HG03066 (cell line): ENCODE results near the gene TULP3.

Experiments used
- ATAC-seq: cut with Tn5 transposase; IDR thresholded peaks from one replicate; pipeline ENCODE4 v1.9.1; 2021; ENCODE audit warnings: low read depth; ENCODE audit not compliant: unreplicated experiment

The TULP3 gene

GRCh38 chr12:2925322-2925995, 34.8 kb downstream of the TULP3 start:
- no peak for ATAC-seq

DNA sequence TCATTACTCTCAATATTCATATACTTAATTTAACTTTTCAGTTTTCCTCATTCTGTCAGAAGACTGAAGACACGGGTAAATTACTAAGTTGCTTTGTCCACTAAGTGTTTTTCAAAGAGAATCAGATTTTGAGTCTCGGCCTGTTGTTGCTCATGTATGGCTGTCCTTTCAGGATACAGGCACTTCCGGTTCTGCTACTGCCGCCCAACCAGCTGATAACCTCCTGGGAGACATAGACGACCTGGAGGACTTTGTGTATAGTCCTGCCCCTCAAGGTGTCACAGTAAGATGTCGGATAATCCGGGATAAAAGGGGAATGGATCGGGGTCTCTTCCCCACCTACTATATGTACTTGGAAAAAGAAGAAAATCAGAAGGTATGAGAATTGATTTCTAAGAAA, 40.2 kb downstream of the TULP3 start:
- ATAC-seq: no peak

DNA sequence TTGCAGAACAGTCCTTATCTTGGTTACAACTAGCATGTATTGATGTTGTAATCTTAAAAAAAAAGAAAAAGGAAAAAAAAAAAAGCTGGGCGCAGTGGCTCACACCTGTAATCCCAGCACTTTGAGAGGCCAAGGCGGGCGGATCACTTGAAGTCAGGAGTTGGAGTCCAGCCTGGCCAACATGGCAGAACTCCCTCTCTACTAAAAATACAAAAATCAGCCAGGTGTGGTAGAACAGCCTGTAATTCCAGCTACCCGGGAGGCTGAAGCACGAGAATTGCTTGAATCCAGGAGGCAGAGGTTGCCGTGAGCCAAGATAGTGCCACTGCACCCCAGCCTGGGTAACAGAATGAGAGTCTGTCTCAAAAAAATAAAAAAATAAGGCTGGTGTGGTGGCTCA, 42.9 kb downstream of the TULP3 start:
- ATAC-seq: no peak

GRCh38 chr12:2934371-2934770, 43.7 kb downstream of the TULP3 start:
- ATAC-seq: no peak

DNA sequence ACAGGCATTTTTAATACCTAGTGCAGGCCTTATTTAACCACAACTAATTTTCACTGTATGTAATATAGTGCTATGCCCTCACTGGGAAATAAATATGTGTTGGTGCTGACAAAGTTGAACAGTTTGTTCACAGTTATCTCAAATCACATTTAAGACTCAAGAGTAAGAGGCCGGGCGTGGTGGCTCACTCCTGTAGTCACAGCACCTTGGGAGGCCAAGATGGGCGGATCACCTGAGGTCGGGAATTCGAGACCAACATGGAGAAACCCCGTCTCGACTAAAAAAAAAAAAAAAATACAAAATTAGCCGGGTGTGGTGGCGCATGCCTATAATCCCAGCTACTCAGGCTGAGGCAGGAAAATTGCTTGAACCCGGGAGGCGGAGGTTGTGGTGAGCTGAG, 45.6 kb downstream of the TULP3 start:
- no peak for ATAC-seq

GRCh38 chr12:2937500-2937899, 46.8 kb downstream of the TULP3 start:
- ATAC-seq: no peak

- ATAC-seq: no peak
Measured at GRCh38 chr12:2939191-2939590, 48.5 kb downstream of the TULP3 start.

GRCh38 chr12:2940564-2940963, 49.9 kb downstream of the TULP3 start:
- ATAC-seq: no peak

- no peak for ATAC-seq
Measured at GRCh38 chr12:2941524-2941923, 50.8 kb downstream of the TULP3 start.

DNA sequence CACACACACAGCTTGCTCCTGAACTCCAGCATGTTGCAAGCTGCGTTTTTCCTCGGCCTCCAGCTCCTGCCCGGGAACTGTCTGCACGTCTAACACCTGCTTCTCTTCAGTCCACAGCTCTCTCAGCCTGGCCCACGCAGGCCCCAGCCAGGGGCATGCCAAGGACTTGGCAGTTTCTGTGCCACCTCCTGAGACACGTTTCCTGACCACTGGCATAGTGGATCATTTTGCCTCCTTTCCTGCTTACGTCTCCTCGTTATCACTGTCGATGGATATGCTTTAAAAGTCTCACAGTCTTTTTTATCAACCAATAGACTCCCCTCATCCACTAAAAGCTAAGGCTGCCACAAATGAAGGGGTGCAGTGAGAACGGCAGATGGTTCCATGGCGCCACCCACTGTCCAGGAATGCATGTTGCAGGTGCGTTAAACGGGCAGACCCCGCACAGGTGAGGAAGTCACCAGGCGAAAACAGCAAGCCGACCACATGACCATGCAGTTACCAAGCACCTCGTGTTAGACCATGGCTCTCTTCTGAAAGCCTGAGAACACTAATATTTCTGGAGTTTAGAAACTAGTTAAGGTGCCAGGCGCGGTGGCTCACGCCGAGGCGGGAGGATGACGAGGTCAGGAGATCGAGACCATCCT, 53.8 kb downstream of the TULP3 start:
- ATAC-seq: no peak

DNA sequence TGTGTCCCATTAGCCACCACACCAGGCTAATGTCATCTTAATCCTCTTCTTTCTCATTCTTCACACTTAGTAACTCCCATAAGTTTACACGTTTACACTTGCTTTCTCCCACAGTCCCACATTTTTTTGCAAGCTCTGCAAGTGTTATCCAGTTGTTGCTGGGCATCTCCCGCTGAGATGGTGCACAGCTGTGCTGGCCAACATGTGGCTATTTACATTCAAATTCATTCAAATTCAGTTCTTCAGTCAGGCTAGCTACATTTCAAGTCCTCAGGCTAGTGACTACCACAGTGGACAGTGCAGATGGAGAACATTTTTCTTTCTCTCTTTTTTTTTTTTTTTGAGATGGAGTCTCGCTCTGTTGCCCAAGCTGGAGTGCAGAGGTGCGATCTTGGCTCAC, 58.7 kb downstream of the TULP3 start:
- no peak for ATAC-seq

DNA sequence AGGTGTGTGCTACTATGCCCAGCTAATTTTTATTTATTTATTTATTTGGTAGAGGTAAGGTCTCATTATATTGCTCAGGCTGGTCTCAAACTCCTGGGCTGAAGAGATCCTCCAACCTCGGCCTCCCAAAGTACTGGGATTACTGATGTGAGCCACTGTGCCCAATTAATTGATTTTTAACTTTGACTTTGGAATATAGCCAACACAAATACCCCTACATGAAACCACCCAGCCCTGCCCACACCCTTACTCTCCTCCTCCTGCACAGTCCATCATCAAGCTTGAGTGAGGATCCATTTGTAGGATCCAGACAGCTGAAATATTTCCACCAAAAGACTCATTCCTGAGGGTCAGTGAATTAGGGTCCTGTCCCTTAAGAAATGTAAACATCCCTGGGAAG, 65.2 kb downstream of the TULP3 start:
- ATAC-seq: no peak

DNA sequence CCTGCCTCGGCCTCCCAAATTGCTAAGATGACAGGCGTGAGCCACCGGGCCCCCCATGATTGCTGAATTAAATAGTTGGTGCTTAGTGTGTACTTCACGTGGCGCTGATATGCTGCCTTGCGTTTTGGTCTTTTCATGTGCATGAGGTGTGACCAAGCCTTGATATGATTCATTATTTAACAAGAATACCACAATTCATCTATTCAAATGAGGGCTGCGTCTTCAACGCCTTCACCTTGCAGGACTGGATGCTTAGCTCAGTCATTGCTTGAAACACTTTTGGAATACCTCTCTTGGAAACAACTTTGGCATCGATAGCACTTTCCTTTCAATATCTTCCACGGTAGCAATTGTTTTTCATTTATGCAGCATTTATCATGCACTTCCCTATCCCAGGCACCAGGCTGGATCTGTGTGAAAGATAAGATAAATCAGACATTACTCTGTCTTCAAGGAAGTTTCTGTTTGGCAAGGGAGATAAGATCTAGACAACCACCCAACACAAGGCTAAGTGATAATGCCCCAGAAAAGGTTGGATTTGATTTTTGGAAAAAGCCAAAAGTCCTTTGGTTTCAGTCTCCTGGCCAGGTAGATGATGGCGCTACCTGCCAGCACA, 67.2 kb downstream of the TULP3 start:
- no peak for ATAC-seq

- ATAC-seq: no peak
Measured at GRCh38 chr12:2958432-2959191, 67.9 kb downstream of the TULP3 start.

DNA sequence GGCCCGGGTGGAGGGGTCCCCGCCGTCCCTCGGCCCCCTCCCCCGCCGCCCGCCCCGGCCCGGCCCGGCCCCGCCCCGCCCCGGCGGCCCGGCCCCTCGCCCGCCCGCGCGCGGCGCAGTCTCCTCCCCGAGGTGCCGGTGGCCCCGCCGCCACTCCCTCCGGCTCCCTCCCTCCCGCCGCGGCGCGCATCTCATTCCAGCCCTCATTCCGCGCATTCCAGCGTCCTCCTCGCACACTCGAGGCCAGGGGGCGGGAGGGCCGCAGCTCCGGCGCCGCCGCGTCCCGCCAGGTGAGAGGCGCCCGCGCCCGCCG, 68.5 kb downstream of the TULP3 start, which contains the start of gene TEAD4:
Gene TEAD4, plus strand, starts transcription at position 206 of the 313 bp plus-strand sequence.
- ATAC-seq: no peak

DNA sequence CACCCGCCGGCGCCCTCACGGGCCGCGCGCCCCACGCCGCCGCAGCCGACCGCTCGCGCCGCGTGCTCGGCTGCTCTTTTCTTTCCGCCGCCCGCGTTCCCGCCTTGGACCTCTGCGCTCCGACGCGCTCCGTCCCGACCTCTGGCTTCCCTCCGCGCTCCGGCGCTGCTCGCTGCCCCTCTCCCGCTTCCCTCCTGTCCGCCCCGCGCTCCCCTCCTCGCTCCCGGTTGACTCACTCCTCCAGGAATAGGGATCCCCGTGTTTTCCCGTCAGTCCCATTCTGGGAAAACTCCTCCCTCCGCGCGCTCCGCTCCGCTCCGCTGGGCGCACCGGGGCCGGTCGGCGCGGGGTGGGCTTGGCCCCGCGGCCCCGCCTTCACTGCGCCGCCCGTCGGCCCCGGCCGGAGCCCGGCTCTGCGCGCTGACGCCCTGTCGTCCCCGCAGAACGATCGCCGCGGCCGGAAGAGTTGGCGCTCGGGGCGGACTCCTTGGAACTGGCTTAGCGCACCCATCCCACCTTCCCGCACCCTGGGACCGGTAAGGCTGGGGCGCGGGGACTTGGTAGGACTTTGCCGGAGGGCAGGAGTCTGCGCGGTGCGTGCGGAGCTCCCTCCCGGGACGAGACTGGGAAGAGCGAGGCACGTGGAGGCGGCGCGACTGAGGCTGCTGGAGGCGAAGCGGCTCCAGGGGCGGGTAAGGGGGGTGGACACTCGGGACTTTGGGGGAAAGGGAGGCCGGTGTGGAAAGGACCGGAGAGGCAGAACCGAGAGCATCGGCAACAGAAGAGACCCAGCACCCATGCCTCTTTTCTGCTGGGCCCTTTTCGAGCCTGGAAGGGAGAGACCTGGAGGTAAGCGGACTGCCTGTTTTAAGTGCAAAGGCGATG, 69.1 kb downstream of the TULP3 start:
- ATAC-seq: no peak

DNA sequence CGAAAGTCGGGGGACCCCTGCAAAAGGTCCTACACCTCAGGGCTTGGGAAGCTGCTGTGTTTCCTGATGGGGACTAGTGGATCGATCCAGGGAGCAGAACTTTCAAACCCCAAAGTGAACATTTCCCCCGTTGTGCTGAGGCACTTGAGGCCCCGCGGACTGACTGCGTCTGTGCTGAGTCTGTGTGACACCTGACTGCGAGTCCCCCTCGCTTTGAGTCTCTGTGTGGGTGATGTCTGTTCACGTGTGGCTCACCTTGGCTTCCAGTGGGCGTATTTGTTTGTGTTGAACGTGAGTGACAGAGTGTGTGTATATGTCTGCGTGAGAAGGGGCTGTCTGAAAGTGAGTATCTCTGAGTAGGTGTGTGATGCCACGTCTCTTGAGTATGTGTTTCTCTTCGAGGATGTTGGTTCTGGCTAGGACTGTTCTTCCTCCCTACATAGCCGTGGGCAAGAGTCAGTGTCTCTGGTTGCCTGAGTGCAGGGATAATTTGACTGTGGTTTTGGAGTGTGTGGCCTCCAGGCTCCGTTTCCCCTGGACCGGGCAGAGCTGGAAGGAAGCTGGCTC, 69.8 kb downstream of the TULP3 start:
- no peak for ATAC-seq

DNA sequence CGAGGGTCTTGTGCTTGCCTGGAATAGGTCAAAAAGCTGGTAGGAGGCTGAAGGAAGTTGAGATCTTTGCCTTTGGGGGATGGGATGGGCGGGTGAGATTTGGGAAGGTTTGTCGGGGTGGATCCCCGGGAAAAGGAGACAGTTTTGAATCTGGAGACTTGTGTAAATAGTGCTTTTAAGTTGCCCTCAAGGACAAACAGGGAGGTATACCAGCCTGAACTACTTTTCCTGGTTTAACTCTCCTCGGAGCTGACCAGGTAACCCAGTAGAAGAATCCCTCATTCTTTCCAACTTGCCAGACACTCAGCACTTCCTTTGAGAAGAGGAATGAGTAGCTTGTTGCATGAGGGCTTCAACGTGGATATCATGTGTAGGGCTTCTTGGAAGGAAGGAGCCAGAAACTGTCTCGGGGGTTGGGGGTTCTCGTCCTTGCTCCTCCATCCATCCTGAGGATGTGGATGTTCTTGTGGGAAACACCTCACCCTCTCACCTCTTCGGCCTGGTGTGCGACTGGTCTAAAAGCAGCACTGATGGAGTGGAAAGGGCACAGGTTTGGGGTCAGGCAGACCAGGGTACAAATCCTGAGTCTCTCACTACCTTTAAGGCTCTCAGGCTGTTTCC, 70.4 kb downstream of the TULP3 start:
- ATAC-seq: no peak

DNA sequence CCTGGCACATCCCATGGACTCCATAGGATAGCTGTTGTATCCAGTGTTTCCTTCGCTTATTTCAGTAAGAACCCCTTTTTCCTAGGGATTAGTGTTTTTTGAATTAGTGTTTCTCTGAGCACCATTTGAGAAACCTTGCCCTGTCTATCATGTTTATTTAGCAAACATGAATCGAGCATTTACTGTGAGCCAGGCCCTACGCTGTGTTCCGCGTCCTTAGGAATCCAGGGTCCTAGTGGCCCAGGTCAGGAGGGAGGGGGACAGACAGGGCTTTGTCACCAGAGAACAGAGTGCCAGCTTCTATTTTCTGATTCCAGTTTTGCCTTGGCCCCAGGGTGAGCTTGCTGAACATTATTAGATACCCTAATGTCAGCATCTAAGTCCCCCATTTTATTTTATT, 71.0 kb downstream of the TULP3 start:
- ATAC-seq: no peak
